C4-2B (cell line): ENCODE measurements around the gene DTX4.

ENCODE experiments used
- H3K27ac ChIP-seq: fragments of 450-650 bp; 2 replicates; pipeline ENCODE4 v1.5.1; 2017
- ZFX ChIP-seq: fragments of 450-650 bp; IDR thresholded peaks from 2 replicates; pipeline ENCODE4 v1.6.1; 2017
- TF ChIP-seq, protein P1 (sequence below): fragments of 450-650 bp; conservative IDR thresholded peaks from 2 replicates; pipeline ENCODE4 v1.5.1; 2017; ENCODE audit warnings: mild to moderate bottlenecking

DTX4 gene

DNA sequence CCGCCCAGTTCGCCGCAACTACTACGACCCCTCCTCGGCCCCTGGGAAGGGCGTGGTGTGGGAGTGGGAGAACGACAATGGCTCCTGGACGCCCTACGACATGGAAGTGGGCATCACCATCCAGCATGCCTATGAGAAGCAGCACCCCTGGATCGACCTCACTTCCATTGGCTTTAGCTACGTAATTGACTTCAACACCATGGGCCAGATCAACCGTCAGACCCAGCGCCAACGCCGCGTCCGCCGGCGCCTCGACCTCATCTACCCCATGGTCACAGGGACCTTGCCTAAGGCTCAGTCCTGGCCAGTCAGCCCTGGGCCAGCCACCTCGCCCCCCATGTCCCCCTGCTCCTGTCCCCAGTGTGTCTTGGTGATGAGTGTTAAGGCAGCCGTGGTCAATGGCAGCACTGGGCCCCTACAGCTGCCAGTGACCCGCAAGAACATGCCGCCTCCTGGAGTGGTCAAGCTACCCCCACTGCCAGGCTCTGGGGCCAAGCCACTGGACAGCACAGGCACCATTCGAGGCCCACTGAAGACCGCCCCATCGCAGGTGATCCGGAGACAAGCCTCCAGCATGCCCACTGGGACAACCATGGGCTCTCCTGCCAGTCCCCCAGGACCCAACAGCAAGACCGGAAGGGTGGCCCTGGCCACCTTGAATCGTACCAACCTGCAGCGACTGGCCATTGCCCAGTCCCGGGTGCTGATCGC lies 10.0 kb downstream of the DTX4 start:
- no peak for TF ChIP-seq ZFX
- TF ChIP-seq, protein P1, sequence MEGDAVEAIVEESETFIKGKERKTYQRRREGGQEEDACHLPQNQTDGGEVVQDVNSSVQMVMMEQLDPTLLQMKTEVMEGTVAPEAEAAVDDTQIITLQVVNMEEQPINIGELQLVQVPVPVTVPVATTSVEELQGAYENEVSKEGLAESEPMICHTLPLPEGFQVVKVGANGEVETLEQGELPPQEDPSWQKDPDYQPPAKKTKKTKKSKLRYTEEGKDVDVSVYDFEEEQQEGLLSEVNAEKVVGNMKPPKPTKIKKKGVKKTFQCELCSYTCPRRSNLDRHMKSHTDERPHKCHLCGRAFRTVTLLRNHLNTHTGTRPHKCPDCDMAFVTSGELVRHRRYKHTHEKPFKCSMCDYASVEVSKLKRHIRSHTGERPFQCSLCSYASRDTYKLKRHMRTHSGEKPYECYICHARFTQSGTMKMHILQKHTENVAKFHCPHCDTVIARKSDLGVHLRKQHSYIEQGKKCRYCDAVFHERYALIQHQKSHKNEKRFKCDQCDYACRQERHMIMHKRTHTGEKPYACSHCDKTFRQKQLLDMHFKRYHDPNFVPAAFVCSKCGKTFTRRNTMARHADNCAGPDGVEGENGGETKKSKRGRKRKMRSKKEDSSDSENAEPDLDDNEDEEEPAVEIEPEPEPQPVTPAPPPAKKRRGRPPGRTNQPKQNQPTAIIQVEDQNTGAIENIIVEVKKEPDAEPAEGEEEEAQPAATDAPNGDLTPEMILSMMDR: no peak

DNA sequence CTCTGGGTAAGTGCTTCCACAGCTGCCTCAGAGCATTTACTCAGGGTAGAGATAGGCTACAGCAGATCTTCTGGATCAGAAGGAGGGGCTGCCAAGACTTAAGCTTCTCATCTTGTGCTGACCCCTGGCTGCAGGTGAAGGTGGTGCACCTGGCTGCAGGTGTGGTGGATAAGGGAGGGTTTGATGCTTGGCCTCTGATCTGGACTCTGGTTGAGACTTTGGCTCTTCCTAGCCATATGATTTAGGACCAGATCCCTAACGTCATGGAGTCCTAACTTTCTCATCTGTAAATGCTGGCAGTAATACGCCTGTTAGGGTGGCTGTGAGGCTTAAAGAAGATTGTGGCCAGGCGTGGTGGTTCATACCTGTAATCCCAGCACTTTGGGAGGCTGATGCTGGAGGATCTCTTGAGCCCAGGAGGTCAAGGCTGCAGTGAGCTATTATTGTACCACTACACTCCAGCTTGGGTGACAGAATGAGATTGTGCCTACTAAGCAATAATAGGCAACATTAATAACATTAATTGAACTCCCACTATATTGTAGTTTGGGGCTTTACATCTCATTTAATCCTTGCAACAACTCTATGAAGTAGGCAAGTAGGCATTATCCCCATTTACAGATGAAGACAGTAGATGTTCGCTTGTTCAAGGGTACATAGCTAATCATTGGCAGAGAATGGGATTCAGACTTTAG lies 10.7 kb downstream of the DTX4 start:
- TF ChIP-seq ZFX: no peak
- TF ChIP-seq, protein P1: peak; percentile 44
- H3K27ac ChIP-seq: no peak overlapping the region

More for the DNA sequence above, 10.0 kb downstream of the DTX4 start:
- no peak overlapping the region for H3K27ac ChIP-seq

- H3K27ac ChIP-seq: no peak overlapping the region
- TF ChIP-seq ZFX: no peak
- TF ChIP-seq, protein P1: no peak
Observed at GRCh38 chr11:59183771-59184170, 11.8 kb downstream of the DTX4 start.

- H3K27ac ChIP-seq: no peak overlapping the region
- TF ChIP-seq, protein P1: no peak
- TF ChIP-seq ZFX: no peak
Observed at GRCh38 chr11:59184691-59185339, 12.9 kb downstream of the DTX4 start.

DNA sequence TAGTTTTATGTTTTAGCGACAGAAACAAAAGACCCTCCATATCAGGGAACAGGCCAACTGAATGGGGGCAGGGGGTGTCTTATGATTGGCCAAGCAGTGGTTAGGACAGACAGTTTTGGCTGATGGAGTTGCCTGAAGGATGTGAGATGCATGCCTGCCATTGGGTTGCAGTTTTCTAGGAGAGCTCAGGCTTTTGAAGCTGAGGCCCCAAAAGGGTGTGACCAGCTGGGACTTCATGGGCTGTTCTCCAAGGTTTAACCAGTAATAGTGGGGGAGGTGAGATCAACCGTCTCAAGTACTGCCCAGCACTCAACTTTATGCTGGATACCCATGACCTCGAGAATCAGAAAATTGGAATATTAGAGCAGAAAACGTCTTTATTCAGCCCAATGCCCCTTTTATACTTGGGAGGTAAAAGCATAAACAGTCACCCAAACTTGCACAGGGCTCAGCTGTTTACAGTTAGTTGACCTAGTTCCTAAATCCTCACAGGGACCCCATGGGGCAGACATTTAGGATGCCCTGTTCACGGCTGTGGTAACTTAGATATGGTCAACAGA lies 13.5 kb downstream of the DTX4 start:
- H3K27ac ChIP-seq: no peak overlapping the region
- no peak for TF ChIP-seq ZFX
- TF ChIP-seq, protein P1: no peak

GRCh38 chr11:59186130-59186594 lies 14.2 kb downstream of the DTX4 start:
- TF ChIP-seq, protein P1: peak; percentile 85
- TF ChIP-seq ZFX: no peak
- no peak overlapping the region for H3K27ac ChIP-seq

DNA sequence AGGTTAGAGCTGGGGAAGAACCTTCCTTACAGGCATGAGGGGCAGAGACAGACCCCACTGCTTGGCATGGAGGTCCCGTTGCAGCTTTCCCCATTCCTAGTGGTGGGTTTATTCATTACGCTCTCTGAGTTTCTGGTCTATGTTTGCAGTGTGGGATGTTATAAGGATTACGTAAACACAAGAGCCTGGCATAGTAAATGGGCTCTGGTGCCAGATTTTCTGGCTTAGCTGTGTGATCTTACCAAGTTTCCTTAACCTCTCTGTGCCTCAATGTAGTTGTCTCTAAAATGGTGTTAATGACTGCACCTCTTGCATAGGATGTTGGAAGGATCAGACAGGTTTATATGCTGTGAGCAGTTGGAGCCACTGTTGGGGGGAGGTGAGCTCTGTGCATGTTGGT lies 15.1 kb downstream of the DTX4 start:
- H3K27ac ChIP-seq: no peak overlapping the region
- TF ChIP-seq, protein P1: no peak
- TF ChIP-seq ZFX: no peak
